HG02678 (cell line): Measurements from ENCODE around the gene LDAH.
A peak's percentile ranks its signal among the peaks of the same experiment; 100 is the strongest.

Experiments used
- ATAC-seq: cut with Tn5 transposase; IDR thresholded peaks from one replicate; pipeline ENCODE4 v1.9.1; 2021; ENCODE audit warnings: mild to moderate bottlenecking, moderate library complexity; ENCODE audit not compliant: unreplicated experiment

The LDAH gene

DNA sequence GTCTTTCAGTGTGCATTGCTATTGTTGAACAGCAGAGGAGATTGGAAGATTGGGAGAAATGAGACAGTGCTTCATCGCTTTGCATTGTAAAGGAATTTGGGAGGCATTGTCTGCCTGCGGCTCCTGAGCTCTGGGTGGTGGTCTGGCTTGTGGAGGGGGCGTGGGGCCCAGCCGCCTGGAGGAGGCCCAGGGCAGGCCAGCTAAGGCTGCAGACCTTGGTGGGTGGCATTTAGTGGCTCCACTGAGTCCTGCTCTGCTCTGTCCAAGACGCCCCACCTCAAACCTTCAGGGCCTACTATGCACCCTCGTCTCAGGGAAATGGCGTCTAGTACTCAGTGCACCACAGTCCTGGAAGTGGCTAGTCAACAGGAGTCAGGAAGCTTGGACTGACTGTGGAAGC is 166.3 kb downstream of the LDAH start:
- no peak for ATAC-seq

DNA sequence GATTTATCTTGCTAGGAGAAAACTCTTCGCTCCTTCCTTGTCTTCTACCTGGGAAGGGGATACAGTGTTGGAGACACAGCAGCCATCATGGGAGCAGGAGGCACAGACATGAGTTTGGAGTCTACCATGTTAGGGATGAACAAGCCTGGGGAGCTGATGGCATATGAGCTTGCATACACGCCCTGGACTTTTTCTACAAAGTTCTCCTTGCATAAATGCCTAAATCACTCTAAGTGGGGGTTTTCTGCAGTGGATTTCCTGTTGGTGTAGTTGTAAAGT is 168.4 kb downstream of the LDAH start:
- ATAC-seq = no peak

DNA sequence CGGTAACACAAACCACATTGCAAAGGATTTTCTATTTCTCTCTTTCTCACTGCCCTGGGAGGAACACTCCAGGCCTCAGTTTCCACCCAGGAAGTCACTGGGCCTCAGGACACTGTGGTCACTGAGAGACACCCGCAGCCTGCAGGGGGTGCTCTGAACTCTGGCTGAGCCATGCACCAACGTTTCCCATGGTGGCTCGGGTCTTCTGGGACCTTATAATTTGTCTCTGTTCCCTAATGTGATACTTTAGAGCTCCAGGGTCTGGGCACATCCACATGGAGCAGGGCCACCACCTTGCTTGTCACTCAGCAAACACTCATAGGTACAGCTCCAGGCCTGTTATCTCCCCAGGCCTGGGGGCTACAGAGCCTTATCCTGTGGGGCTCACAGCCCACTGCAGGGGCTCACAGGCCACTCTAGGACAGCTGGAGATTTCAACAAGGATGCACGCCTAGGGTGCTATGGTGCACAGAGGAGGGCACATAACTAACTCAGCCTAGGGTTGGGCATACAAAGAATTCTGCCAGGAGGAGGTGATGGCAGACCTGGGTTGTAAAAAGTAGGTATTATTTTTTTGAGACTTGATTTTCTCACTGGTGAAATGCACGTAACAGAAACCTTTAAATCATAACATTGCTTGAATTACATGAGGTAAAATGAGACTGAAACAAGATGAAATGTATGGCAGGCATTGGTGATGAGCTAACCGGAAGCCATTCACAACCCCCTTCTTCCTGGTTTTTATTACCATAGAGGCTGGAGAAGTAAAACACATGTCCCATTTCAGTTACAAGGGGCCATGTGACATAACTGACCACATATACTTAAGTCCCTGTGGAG is 169.0 kb downstream of the LDAH start:
- ATAC-seq = no peak

DNA sequence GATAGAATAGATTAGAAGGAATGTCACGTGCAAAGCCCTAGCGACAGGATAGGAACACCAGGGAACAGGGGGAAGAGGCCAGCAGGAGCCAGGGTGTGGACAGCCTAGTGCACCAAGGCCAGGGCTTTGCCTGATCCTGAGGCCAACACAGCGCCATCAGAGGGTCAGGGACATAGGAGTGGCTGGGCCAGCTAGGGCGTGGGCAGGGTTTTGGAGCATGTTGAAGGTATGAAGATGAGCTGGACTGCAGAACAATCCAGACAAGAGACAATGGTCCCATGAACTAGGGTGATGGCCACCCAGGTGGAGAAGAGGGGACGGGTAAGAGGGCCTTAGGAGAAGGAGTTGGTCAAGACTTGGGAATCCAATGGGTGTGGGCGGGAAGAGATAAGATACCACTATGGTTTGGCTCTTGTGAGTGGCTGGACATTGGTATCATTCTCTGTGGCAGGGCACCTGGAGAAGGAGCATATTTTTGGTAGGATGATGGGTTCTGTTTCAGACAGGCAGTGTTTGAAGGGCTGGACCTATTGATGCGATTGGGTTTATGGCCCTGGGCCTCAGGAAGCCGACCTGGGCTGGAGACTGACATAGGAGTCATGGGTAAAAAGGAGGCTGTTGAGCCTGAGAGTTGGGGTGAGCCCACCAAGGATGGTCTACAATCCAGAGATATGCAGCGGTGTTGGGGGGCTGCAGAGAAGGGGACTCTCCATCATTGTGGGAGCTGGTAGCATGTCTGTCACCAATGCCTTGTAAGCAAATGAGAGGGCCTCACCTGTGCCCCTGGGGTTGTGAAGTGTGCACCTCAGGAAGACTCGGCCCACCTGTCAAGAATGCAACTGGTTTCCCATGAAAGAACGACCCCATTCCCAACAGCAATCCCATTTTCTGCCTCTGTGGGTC is 170.0 kb downstream of the LDAH start:
- no peak for ATAC-seq

DNA sequence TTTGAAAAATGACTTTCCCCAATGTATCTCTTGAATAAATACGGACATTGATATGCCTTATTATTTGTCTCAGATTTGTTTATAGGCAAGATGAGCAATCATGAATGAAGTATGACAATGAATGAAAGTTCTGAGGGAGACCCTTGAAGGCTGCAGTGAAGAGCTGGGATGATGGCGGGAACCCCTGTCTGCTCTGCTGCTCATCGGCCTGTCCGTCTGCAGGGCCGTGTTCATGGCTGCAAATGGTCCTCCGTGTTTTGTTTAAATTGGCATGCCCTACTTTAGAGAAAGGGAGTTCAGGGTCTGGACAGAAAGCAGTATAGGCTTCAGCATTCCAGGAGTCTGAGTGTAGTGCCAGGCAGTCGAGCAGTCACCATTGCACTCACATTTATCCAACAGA is 170.8 kb downstream of the LDAH start:
- ATAC-seq = no peak

DNA sequence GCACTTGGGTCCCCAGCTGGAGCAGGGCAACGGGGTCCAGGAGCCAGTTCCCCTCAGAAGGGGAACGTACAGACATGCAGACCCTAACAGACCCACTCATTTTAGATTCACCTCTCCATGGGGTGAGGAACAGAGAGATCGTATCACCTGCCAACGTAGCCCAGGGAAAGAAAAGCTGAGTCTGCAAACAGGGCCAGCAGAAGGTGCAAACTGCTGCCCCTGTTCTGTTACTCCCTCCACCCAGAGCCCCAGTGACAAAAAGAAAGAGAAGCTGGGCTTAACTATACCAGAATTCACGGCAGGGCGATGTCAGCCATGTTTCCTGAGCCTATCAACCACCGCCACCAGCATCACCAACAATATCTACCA is 171.2 kb downstream of the LDAH start:
- ATAC-seq = no peak

DNA sequence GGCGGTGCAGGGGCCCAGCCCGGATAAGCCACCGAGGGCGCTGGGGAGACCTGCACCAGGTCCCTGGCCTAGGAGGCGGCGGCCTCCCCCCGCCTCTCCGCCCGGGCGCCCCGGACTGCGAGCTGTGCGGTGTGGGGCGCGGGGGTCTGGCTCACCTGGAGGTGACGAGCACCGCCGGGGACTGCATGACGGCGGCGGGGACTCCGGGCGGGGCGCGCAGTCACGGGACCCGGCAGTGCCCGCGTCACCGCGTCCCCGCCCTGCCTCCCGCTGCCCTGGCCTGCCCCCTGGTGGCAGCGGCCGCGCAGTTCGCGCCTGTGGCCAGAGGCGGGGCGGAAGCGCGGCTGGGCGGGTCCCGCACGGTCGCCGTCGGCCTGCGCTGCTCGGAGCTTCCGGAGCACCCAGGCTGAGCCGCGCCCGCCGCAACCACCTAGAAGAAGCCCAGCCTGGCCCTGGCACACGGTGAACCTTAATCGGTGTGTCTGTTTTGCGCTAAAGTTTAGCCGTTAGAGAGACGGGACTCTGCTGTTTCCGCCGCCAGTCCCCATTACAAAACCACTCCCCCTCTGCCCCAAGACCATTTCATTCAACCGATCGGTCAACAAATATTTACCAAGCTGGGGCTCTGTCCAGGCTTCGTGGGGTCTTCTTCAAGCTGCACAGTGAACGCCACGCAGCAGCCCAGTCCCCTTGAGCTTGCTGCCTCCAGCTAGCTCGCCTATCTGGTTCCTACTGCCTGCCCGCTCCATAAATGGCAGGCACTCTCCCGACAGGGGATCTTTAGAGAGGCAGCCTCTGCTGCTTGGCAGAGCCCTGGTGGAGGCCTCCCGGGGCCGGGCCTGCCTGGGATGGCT is 171.8 kb downstream of the LDAH start, which contains the start of gene HS1BP3:
HS1BP3 (minus strand) TSS at position 222 of the 854 bp plus-strand sequence; CDS start at position 187, 35 bp downstream.
- peak; percentile 96 for ATAC-seq

DNA sequence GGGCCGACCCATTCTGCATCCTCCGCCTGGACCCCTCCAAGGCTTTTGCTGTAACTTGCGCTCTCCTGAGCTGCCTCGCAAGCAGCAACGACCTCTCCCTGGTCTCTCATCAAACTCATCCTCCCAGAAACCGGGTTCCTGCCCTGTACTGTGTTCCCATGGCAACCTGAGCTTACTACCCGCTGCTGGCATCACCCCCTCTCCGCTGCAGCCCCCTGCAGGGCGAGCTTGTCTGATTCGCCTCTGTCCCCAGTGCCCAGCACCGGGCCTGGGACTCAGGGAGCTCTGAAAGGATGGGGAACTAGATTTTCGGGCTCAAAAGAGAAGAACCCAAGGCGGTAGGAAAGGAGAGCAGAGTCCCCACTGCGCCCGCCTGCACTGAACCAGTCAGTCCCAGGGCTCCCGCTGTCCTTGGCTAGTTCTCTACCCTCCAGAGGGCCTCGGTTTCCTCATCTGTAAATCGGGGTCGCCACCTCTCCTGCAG is 172.5 kb downstream of the LDAH start:
- ATAC-seq = peak; percentile 5

DNA sequence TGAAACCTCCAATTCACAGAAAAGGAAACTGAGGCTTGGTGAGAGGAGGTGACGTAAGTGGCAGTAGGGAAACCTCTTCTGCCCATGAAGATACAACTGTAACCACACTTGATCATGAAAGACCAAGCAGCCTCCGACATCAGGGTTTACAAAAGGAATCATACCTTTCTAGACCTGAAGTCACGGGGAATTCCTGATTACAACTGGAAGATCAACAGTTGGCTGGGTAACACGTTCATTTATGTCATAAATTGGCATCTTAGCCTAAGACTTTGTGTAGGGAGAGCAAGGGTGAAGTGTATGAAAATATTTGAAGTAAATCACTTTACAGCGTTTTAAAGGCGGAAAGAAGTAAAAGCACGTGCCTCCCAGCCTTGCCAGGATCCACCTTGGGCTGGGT is 172.9 kb downstream of the LDAH start:
- no peak for ATAC-seq

DNA sequence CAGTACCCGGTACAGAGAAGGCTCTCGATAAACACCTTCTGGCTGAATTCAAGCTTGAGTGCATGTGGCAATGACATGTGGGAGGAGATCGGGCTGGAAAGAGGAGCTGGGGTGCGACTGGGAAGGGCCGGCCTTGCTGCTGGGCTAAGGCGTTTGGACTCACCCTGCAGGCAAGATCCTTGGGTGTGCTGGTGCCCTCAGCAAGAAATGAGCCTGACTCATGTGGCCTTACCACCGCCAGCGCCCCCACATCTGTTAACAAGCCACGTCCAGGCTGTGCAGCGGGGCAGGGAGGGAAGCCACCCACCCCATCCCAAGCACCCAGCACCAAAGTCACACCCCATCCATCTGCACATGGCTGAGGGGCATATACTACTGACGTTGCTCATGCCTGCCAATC is 173.3 kb downstream of the LDAH start:
- ATAC-seq = no peak

DNA sequence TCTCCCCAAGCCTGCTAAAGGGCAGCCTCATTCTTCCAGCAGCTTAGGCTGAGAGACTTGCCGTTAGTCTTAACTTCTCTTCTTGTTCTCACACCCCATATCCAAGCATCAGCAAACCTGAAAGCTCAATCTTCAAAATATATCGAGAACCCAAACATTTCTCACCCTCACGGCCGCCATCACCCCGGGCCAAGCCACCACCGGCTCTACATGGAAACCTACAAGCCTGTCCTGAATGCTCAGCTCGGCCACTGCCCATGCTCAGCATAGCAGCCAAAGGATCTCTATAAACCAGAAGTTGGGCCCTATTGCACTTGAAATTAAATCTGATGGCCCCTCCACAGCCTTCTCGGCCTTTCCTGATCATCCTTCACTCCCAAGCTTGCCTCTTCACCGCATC is 174.1 kb downstream of the LDAH start:
- no peak for ATAC-seq

DNA sequence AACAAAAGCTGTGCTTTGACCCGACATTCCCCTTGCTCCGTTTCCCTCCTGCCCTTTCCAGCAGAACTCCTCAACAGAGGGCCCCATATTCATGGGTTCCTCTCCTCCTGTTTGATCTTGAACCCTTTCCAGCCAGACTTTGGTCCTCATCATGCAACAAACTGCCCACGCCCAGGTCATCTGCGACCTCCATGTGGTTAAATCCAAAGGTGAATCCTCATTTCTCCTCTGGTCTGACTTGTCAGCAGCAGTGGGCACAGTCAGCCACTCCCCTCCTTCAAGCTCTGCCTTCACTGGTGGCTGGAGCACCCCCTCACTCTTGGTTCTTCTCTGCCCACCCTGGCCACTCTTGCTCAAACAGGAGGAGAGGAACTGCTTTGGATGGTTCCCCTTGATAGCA is 174.7 kb downstream of the LDAH start:
- no peak for ATAC-seq

DNA sequence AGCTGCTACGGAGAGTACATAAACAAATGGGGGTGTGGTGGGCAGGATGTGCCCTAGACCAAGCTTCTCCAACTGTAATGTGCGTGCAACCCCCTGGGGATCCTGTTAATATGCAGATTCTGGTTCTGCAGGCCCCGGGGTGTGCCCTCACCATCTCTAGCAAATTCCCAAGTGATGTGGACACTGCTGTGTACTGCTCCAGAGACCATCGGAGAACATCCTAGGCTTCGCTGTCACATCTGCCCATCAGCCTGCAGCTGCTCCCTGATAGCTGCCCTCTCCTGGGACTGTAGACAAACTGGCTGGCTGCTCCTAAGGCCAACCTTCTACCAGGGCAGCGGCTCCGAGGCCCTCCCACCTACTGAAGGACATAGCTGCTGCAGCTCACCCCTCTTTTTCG is 175.2 kb downstream of the LDAH start:
- no peak for ATAC-seq

DNA sequence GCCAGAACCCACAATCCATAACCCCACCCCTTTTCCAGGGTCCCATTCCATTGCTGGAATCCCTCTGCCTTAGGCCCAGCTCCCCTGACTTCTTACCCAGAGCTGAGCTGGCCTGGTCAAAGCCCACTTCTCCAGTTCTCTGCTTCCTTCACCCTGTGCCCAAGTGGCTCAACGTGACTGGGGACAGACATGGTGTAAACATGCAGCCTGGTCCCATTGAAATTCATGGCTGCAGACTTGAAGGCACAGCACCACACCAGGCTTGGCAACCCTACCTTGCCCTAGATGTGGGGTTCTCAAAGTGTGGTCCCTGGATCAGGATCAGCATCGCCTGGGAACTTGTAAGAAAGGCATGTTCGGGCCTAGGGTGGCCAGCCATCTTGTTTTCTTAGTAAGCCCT is 175.7 kb downstream of the LDAH start:
- no peak for ATAC-seq

DNA sequence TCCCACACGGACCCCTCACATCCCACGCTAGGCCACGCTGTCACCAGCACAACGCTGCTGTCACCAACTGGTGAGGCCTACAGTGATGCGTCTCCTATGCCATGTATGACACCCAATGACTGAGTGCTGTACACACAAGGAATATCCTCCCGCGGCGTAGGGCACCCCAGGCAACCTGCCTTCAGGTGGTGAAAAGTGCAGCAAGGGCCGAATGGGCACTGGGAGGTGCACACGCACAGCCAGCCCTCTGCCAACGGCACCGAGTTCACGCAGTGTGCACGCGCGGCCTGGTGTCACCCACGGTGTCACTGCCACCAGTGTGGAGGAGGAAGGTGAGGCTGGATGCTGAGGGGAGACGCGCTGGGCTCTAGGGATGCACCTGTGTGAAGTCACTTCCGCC is 176.5 kb downstream of the LDAH start:
- ATAC-seq = no peak

DNA sequence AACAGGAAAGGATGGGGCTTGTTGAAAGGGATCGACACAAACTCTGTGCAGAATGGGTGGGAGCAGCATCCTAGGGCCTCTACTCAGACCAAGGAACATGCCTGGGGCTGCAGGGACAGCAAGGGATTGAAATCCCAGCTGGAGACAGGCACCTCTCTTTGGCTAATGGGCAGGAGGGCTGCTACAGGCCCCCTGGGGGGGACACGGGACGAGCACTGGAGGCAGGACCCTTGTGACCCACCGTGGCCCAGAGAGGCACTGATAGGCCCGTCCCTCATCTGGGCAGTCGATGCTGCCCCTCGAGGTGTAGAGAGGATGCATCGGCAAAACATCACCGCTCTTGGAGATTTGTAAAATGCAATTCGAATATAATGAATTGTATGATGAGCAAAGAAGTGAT is 177.1 kb downstream of the LDAH start:
- no peak for ATAC-seq

DNA sequence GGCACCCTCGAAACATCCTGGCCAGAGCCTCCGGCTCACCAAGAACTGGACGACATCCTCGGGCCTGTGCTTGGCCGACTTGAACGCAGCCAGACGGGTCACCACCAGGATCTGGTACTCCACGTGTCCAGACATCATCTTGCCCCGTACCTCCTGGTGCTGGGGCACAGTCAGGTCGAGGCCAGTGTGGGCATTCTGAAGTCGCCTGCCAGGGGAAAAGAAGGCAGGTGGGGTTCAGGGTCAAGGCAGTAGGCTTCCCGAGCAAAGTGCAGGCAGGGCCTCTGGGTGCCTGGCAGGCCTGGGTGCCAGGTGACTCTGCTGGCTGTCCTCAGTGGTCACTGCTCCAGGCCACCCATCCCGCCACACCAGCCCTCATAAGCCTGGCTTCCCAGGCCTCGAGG is 177.6 kb downstream of the LDAH start:
- ATAC-seq = no peak

DNA sequence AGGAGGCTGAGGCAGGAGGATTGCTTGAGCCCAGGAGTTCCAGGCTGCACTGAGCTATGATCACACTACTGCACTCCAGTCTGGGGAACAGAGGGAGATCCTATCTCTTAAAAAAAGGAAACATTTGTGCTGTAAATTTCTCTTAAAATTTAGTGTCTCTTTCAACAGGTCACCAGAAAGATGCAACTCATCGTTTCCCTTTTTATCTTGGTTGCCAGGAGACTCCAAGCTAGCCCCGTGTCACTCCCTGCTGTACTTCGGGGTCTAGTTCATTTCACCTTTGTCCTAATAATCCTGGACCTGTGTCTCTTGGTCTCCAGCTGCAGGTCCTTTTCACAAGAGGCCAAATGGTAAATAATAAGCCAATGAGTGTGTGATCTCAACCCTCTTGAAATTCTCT is 179.1 kb downstream of the LDAH start:
- ATAC-seq = no peak

DNA sequence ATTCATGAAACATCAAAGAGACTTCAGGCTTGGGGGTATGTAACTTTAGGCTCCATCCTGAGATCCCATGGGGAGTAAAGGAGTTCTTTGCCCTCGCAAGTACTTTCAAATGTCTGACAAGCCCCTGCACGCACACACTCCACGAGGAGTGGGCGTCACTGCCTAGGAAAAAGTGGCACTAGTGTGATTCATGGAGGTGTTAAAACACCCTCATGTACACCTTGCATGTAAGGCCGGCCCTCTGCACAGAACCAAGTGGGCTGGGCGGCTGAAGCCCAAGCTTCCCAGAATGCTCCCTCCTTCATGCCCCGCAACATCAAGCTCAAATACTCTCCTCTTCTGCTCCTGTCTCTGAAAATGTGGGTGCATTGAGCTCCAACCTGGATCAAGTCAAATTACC is 179.8 kb downstream of the LDAH start:
- no peak for ATAC-seq

DNA sequence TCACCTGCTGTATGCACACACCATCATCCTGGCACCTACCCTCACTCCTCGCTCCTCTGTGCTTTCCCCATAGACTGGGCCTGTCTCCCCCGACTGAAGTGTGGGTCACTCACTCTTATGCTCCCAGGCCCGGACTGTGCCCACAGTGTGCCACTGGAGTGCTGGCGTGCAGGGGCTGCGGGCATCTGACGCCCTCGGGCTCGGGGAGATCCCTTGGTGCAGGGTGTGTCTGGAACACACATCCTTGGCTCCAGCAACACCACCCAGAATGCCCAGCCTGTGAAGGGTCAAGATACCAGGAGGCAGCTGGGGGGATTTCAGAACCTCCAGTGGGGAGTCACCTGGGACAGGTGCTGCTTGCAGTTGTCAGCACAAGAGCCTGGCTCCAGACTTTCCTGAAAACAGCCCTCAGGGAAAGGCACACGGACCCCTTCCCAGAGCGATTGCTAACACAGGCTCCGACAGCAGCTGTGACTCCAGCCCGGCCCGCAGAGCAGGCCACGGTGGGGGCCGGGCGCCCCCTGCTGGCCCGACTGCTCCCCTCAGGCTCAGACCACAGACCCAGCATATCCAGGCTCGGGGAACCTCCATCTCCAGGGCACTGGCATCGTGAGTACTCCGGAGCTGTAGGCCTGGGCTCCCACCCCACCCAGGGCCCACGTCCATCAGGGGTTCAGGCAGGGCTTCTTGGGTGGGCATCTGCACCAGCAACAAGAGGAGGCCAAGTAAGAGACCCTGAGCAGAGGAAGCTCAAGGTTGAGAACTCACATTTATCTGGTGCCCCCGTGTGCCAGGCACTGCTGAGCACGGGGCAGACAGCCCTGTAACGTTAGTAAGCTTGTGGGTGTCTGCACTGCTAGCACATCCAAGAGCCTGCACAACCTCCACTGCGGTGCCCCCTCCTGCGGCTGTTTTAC is 180.6 kb downstream of the LDAH start:
- ATAC-seq = peak; percentile 96
